Osteocyte (in vitro differentiated cells): ENCODE measurements around the gene ALPL. TPM values are rescaled to one million over a fixed set of nuclear protein-coding genes. Genes with fewer than 3 reads are reported as not detected.
A peak's percentile ranks its signal among the peaks of the same experiment; 100 is the strongest.

Source experiments
- DNase-seq: peaks from one replicate; pipeline ENCODE4 v3.0.0; 2021; ENCODE audit warnings: mixed read lengths; ENCODE audit not compliant: unreplicated experiment; ENCODE audit errors: extremely low spot score
- H3K27ac Mint-ChIP-seq: one replicate; pipeline ENCODE4 v1.8.0; 2021; ENCODE audit warnings: mild to moderate bottlenecking, mixed read lengths; ENCODE audit not compliant: unreplicated experiment
- H3K27me3 Mint-ChIP-seq: one replicate; pipeline ENCODE4 v1.8.0; 2021; ENCODE audit warnings: mixed read lengths; ENCODE audit not compliant: unreplicated experiment
- H3K36me3 Mint-ChIP-seq: one replicate; pipeline ENCODE4 v1.8.0; 2021; ENCODE audit warnings: mixed read lengths; ENCODE audit not compliant: unreplicated experiment
- H3K4me1 Mint-ChIP-seq: one replicate; pipeline ENCODE4 v1.8.0; 2021; ENCODE audit warnings: mixed read lengths; ENCODE audit not compliant: unreplicated experiment
- H3K4me3 Mint-ChIP-seq: one replicate; pipeline ENCODE4 v1.8.0; 2021; ENCODE audit warnings: mild to moderate bottlenecking, moderate library complexity, mixed read lengths; ENCODE audit not compliant: unreplicated experiment
- H3K9me3 Mint-ChIP-seq: one replicate; pipeline ENCODE4 v1.8.0; 2021; ENCODE audit warnings: mixed read lengths; ENCODE audit not compliant: unreplicated experiment
- CTCF ChIP-seq: fragments of 200-600 bp; sonication (generic); IDR thresholded peaks from 2 replicates; pipeline ENCODE4 v1.5.0; 2021; ENCODE audit warnings: antibody characterized with exemption, mild to moderate bottlenecking, moderate library complexity
- total RNA-seq: library from RNA; stranded (reverse); gene quantifications from 2 replicates; pipeline ENCODE4 v1.2.1, GENCODE V29; 2021

Gene ALPL
- total RNA-seq, 1 donor from 2014 or later, result 41.6 TPM

- Mint-ChIP-seq H3K9me3 (no peaks in the 10 kb centered on the region), H3K4me1 (peaks cover 8% of the 10 kb centered on the region), H3K27ac (no peak overlapping the region), H3K27me3 (peaks cover 5% of the 10 kb centered on the region), H3K36me3 (peaks cover 2% of the 10 kb centered on the region), H3K4me3 (no peak overlapping the region)
- no peak for DNase-seq
- TF ChIP-seq CTCF, result no peak
Observed at GRCh38 chr1:21579791-21580190, 70.6 kb downstream of the ALPL start.

- DNase-seq, result no peak
- Mint-ChIP-seq H3K4me1 (peaks cover 28% of the 10 kb centered on the region), H3K4me3 (no peak overlapping the region), H3K27me3 (peaks cover 5% of the 10 kb centered on the region), H3K9me3 (no peaks in the 10 kb centered on the region), H3K27ac (no peak overlapping the region), H3K36me3 (peaks cover 2% of the 10 kb centered on the region)
- no peak for TF ChIP-seq CTCF
Observed at GRCh38 chr1:21584096-21584495, 74.9 kb downstream of the ALPL start.

- H3K27ac Mint-ChIP-seq, result peak overlapping the region; percentile 42
- H3K36me3 Mint-ChIP-seq, result peaks cover 2% of the 10 kb centered on the region
- peaks cover 23% of the 10 kb centered on the region for H3K4me1 Mint-ChIP-seq
- no peaks in the 10 kb centered on the region for H3K27me3 Mint-ChIP-seq
- DNase-seq, result no peak
- TF ChIP-seq CTCF, result no peak
- H3K9me3 Mint-ChIP-seq, result no peaks in the 10 kb centered on the region
- no peak overlapping the region for H3K4me3 Mint-ChIP-seq
Observed at GRCh38 chr1:21585037-21585436, 75.8 kb downstream of the ALPL start.

GRCh38 chr1:21586222-21586621 lies 77.0 kb downstream of the ALPL start:
- no peaks in the 10 kb centered on the region for H3K9me3 Mint-ChIP-seq
- H3K4me1 Mint-ChIP-seq, result peaks cover 28% of the 10 kb centered on the region
- H3K36me3 Mint-ChIP-seq, result peaks cover 2% of the 10 kb centered on the region
- TF ChIP-seq CTCF, result no peak
- DNase-seq, result no peak
- no peak overlapping the region for H3K4me3 Mint-ChIP-seq
- peak overlapping the region; percentile 27 for H3K27ac Mint-ChIP-seq
- no peaks in the 10 kb centered on the region for H3K27me3 Mint-ChIP-seq

GRCh38 chr1:21586846-21587601 lies 77.8 kb downstream of the ALPL start:
- no peak overlapping the region for H3K4me3 Mint-ChIP-seq
- no peaks in the 10 kb centered on the region for H3K9me3 Mint-ChIP-seq
- H3K4me1 Mint-ChIP-seq, result peaks cover 28% of the 10 kb centered on the region
- H3K27me3 Mint-ChIP-seq, result no peaks in the 10 kb centered on the region
- TF ChIP-seq CTCF, result no peak
- H3K27ac Mint-ChIP-seq, result peak overlapping the region; percentile 54
- H3K36me3 Mint-ChIP-seq, result peaks cover 2% of the 10 kb centered on the region
- peak; percentile 89 for DNase-seq
